ENCODE measurements around the gene DNAH8.

GRCh38 chr6:38942965-38943364 lies 227.9 kb downstream of the DNAH8 start:
- TF ChIP-seq CTCF (IDR thresholded peaks at IDR 0.05; ENCODE audit: low read depth, low read length, poor library complexity, severe bottlenecking) = no peak
- TF ChIP-seq EZH2phosphoT487 (IDR thresholded peaks at IDR 0.05; ENCODE audit: borderline replicate concordance, low read length) = no peak
